A673 (cell line): Measurements from ENCODE around the gene NTNG1. TPM values are rescaled to one million over a fixed set of nuclear protein-coding genes. Genes with fewer than 3 reads are reported as not detected.

Experiments
- BruUV-seq: library from RNA; stranded (reverse); fragments of 400-500 nt; replicated peaks from 2 replicates; lab custom pipeline; 2021; lab: Mats Ljungman, UMichigan
- CTCF ChIA-PET: fragments of 300-600 bp; sonication (Branson Sonifier 250); formaldehyde crosslinking; loops from one replicate; lab custom pipeline; 2022; ENCODE audit warnings: antibody characterized with exemption; lab: Charles Lee
- POLR2A ChIA-PET: fragments of 300-600 bp; sonication (Branson Sonifier 250); formaldehyde crosslinking; loops from one replicate; lab custom pipeline; 2022; ENCODE audit warnings: antibody characterized with exemption; ENCODE audit not compliant: low non-redundant PET; lab: Charles Lee
- DNase-seq: peaks from one replicate; pipeline ENCODE4 v3.0.0-alpha.2; 2015; ENCODE audit warnings: low spot score
- H3K27ac ChIP-seq: fragments of 200-600 bp; sonication (generic); 2 replicates; pipeline ENCODE4 v1.5.1; 2016; ENCODE audit warnings: mixed run types, low read depth, mild to moderate bottlenecking, mixed read lengths, antibody characterized with exemption, low read length; ENCODE audit not compliant: poor library complexity, severe bottlenecking
- H3K27me3 ChIP-seq: fragments of 200-600 bp; sonication (generic); replicated peaks from 2 replicates; pipeline ENCODE4 v1.6.1; 2017; ENCODE audit warnings: mixed run types, low read depth, mild to moderate bottlenecking, mixed read lengths, antibody characterized with exemption, low read length; ENCODE audit not compliant: insufficient read depth, poor library complexity
- H3K36me3 ChIP-seq: fragments of 200-600 bp; sonication (generic); 2 replicates; pipeline ENCODE4 v1.6.1; 2016; ENCODE audit warnings: mixed run types, mild to moderate bottlenecking, mixed read lengths, antibody characterized with exemption, low read length; ENCODE audit not compliant: insufficient read depth, poor library complexity, severe bottlenecking
- H3K4me1 ChIP-seq: fragments of 200-600 bp; sonication (generic); 2 replicates; pipeline ENCODE4 v1.6.1; 2017; ENCODE audit warnings: mixed run types, mild to moderate bottlenecking, mixed read lengths, antibody characterized with exemption, low read length; ENCODE audit not compliant: insufficient read depth, poor library complexity, severe bottlenecking
- H3K4me3 ChIP-seq: fragments of 200-600 bp; sonication (generic); 2 replicates; pipeline ENCODE4 v1.5.1; 2016; ENCODE audit warnings: low read depth, mixed run types, mild to moderate bottlenecking, mixed read lengths, low read length; ENCODE audit not compliant: poor library complexity, severe bottlenecking
- H3K9me3 ChIP-seq: fragments of 200-600 bp; sonication (generic); 2 replicates; pipeline ENCODE4 v1.6.1; 2016; ENCODE audit warnings: mixed run types, low read depth, mild to moderate bottlenecking, mixed read lengths, antibody characterized with exemption, low read length; ENCODE audit not compliant: poor library complexity, severe bottlenecking
- EZH2 ChIP-seq: fragments of 200-600 bp; sonication (generic); IDR thresholded peaks from 2 replicates; pipeline ENCODE4 v1.6.1; 2017; ENCODE audit warnings: borderline replicate concordance, low read depth, mild to moderate bottlenecking, mixed read lengths, antibody characterized with exemption, low read length; ENCODE audit not compliant: poor library complexity, severe bottlenecking
- intact Hi-C: fragments of 100-400 bp; cut with micrococcal nuclease; formaldehyde crosslinking; loops from one replicate; pipeline ENCODE4 v1.10.0; 2022; ENCODE audit not compliant: unreplicated experiment
- total RNA-seq: library from RNA; stranded (reverse); gene quantifications from 2 replicates; pipeline ENCODE4 v1.2.3, GENCODE V29; 2021
- TF ChIP-seq, protein P1 (sequence below): fragments of 300-800, 200-600 bp; sonication (generic); conservative IDR thresholded peaks from 2 replicates; pipeline ENCODE4 v1.5.1; 2017; ENCODE audit warnings: low read depth, mild to moderate bottlenecking, antibody characterized with exemption, low read length, moderate library complexity, mixed read lengths

The NTNG1 gene
- total RNA-seq, 1 experiment from 2014 or later: 91.5 TPM

DNA sequence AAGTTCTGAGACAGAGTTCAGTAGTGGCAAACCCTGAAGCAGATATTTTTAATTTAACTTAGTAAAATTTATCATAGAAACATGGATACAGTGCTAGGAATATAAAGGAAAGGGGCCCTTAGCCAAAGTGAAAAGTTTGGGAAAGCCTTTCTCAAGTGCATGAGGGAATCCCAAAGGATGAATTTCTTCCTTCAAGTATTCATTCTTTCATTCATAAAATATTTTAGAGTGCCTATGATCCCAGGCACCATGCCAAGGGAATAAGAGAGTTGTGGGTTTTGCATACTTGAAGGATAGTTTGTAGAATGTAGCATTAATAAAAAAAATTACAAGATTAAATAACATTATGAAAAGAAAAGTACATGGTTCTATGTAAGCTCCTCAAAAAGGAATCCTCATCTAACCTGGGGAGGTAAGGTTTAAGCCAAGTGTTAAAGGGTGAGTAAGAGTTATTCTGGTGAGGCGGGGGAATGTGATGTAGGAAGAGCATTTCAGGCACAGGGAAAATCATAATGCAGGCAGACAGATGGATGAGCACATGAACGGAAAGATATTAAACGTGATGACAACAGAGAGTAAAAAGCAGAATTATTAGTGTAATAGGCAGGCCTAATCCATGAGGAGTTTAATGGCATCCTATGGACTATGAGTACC is 40.4 kb upstream of the NTNG1 start:
- H3K4me1 ChIP-seq: no peaks in the 10 kb centered on the region
- ChIA-PET CTCF (no interaction called here), POLR2A (no interaction called here)
- no peak for DNase-seq
- no peak overlapping the region for H3K4me3 ChIP-seq
- intact Hi-C loops: no loop called here
- no peak for TF ChIP-seq EZH2
- TF ChIP-seq, protein P1, sequence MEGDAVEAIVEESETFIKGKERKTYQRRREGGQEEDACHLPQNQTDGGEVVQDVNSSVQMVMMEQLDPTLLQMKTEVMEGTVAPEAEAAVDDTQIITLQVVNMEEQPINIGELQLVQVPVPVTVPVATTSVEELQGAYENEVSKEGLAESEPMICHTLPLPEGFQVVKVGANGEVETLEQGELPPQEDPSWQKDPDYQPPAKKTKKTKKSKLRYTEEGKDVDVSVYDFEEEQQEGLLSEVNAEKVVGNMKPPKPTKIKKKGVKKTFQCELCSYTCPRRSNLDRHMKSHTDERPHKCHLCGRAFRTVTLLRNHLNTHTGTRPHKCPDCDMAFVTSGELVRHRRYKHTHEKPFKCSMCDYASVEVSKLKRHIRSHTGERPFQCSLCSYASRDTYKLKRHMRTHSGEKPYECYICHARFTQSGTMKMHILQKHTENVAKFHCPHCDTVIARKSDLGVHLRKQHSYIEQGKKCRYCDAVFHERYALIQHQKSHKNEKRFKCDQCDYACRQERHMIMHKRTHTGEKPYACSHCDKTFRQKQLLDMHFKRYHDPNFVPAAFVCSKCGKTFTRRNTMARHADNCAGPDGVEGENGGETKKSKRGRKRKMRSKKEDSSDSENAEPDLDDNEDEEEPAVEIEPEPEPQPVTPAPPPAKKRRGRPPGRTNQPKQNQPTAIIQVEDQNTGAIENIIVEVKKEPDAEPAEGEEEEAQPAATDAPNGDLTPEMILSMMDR: no peak
- H3K27ac ChIP-seq: no peak overlapping the region
- H3K36me3 ChIP-seq: no peaks in the 10 kb centered on the region
- BruUV-seq: no TSS peak
- H3K9me3 ChIP-seq: no peaks in the 10 kb centered on the region
- no peaks in the 10 kb centered on the region for H3K27me3 ChIP-seq

DNA sequence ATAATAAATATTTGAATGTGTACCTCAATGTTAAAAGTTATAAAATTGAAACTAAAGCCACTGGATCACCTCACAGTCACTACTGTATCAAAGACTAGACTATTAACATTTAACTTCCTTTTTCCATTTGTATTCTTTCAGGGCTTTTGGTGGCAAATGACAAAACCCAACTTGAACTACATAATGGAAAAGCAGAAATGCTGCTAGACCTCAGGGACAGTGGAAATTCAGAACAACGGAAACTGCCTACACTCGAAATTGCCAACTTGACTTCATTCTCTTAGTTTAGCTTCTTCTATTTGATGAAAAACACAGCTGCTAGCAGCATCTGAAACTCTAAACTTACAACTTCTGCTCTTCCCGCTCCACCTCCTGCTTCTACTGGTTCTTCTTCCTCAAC is 34.9 kb upstream of the NTNG1 start:
- no peaks in the 10 kb centered on the region for H3K27me3 ChIP-seq
- intact Hi-C loops: no loop called here
- no peaks in the 10 kb centered on the region for H3K9me3 ChIP-seq
- ChIA-PET POLR2A (no interaction called here), CTCF (no interaction called here)
- no peaks in the 10 kb centered on the region for H3K36me3 ChIP-seq
- no peak for DNase-seq
- H3K27ac ChIP-seq: no peak overlapping the region
- H3K4me1 ChIP-seq: no peaks in the 10 kb centered on the region
- TF ChIP-seq, protein P1: no peak
- no peak for TF ChIP-seq EZH2
- H3K4me3 ChIP-seq: no peak overlapping the region
- no TSS peak for BruUV-seq

DNA sequence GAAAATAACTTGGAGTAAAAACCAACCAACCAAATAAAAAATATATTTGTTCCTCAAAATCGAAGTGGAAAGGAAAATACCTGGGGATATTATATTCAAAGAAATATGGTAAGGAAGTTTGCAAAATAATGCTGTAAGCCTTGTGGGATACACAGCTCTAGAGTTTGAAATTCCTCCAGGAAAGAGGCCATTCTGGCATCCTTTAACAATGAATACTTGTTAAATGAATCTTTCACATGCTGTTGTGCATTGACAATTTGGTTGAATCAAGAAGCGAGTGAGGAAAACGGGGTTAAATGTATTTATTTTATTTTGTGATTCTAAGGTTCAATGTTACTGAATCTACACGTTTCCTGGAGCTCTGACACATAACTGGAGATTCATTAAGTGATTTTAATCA is 30.5 kb upstream of the NTNG1 start:
- intact Hi-C loops: no loop called here
- no peak for DNase-seq
- no peak overlapping the region for H3K27ac ChIP-seq
- POLR2A ChIA-PET: no interaction called here
- no peaks in the 10 kb centered on the region for H3K4me1 ChIP-seq
- no peaks in the 10 kb centered on the region for H3K9me3 ChIP-seq
- H3K27me3 ChIP-seq: no peaks in the 10 kb centered on the region
- H3K36me3 ChIP-seq: no peaks in the 10 kb centered on the region
- BruUV-seq: no TSS peak
- TF ChIP-seq EZH2: no peak
- TF ChIP-seq, protein P1: no peak
- CTCF ChIA-PET: no interaction called here
- H3K4me3 ChIP-seq: no peak overlapping the region
